HepG2 (cell line): ENCODE results near the gene UTP3. TPM values are rescaled to one million over a fixed set of nuclear protein-coding genes. Genes with fewer than 3 reads are reported as not detected.

ENCODE experiments used
- AHR ChIP-seq: IDR thresholded peaks from 2 replicates; pipeline ENCODE4 v1.6.1; 2018; ENCODE audit warnings: missing genetic modification reagents, missing compliant biosample characterization
- ATF2 ChIP-seq: sonication (generic); formaldehyde crosslinking; IDR thresholded peaks from 2 replicates; pipeline ENCODE4 v1.4.0; 2020; ENCODE audit warnings: missing genetic modification reagents
- BRF2 ChIP-seq: sonication (generic); formaldehyde crosslinking; IDR thresholded peaks from 2 replicates; pipeline ENCODE4 v1.8.1; 2022; ENCODE audit warnings: mild to moderate bottlenecking, missing genetic modification reagents
- MATR3 ChIP-seq: sonication (generic); formaldehyde crosslinking; IDR thresholded peaks from 2 replicates; pipeline ENCODE4 v1.4.0; 2020; ENCODE audit warnings: missing genetic modification reagents
- MED1 ChIP-seq: sonication (generic); formaldehyde crosslinking; IDR thresholded peaks from 2 replicates; pipeline ENCODE4 v1.4.0; 2020; ENCODE audit warnings: missing genetic modification reagents
- MIER2 ChIP-seq: IDR thresholded peaks from 2 replicates; pipeline ENCODE4 v1.6.1; 2016; ENCODE audit warnings: missing biosample characterization, missing genetic modification reagents
- POGZ ChIP-seq: sonication (generic); formaldehyde crosslinking; IDR thresholded peaks from 2 replicates; pipeline ENCODE4 v1.4.0; 2020; ENCODE audit warnings: mild to moderate bottlenecking, missing genetic modification reagents
- STAT5B ChIP-seq: sonication (generic); formaldehyde crosslinking; IDR thresholded peaks from 2 replicates; pipeline ENCODE4 v1.4.0; 2020; ENCODE audit warnings: missing genetic modification reagents
- TRAFD1 ChIP-seq: sonication (generic); formaldehyde crosslinking; IDR thresholded peaks from 2 replicates; pipeline ENCODE4 v1.5.1; 2020; ENCODE audit warnings: missing genetic modification reagents, mild to moderate bottlenecking, borderline replicate concordance
- ZBTB7A ChIP-seq: sonication (generic); formaldehyde crosslinking; IDR thresholded peaks from 2 replicates; pipeline ENCODE4 v1.8.0; 2022; ENCODE audit warnings: mild to moderate bottlenecking, missing genetic modification reagents
- ZNF619 ChIP-seq: sonication (generic); formaldehyde crosslinking; IDR thresholded peaks from 2 replicates; pipeline ENCODE4 v1.4.0; 2020; ENCODE audit warnings: mild to moderate bottlenecking, missing genetic modification reagents
- polyA plus RNA-seq, 8 experiments: library from polyadenylated mRNA; depleted of rRNA in 3 of 8; stranded (reverse) in 7 of 8; unstranded in 1 of 8; fragments of >200 nt; fragmentation: Illumina TruSeq in 4 of 8; extraction: Trizol in 4 of 8; gene quantifications; 2 replicates each; pipeline versions ENCODE4 v1.2.1 to v1.2.3, GENCODE V29; 2011 to 2016; ENCODE audit warnings: low read depth in 4 of 8, missing spikeins in 1 of 8, mixed read lengths in 1 of 8; ENCODE audit not compliant: insufficient read depth in 1 of 8
- total RNA-seq, 5 experiments: library from RNA; depleted of rRNA; stranded (reverse); fragments of >200 nt; fragmentation: Illumina TruSeq; extraction: Trizol; gene quantifications; 2 replicates each; pipeline ENCODE4 v1.2.3, GENCODE V29; 2016; ENCODE audit warnings: low read depth in 1 of 5
- TF ChIP-seq, protein P1 (sequence below): sonication (generic); formaldehyde crosslinking; IDR thresholded peaks from 2 replicates; pipeline ENCODE4; 2020; ENCODE audit warnings: missing genetic modification reagents, mild to moderate bottlenecking, borderline replicate concordance
- TF ChIP-seq, protein P2 (sequence below): IDR thresholded peaks from 2 replicates; pipeline ENCODE4 v1.6.1; 2018; ENCODE audit warnings: missing genetic modification reagents, mild to moderate bottlenecking, missing compliant biosample characterization
- TF ChIP-seq, protein P3 (sequence below), 2 experiments: sonication (generic) in 1 of 2; formaldehyde crosslinking in 1 of 2; IDR thresholded peaks; 2 replicates each; pipeline versions ENCODE4 v1.4.0 to v1.6.1; 2018 to 2020; ENCODE audit warnings: missing genetic modification reagents in 2 of 2, borderline replicate concordance in 1 of 2, low read depth in 1 of 2, mild to moderate bottlenecking in 1 of 2, missing biosample characterization in 1 of 2
- TF ChIP-seq, protein P4 (sequence below): IDR thresholded peaks from 2 replicates; pipeline ENCODE4 v1.6.1; 2018; ENCODE audit warnings: missing genetic modification reagents

Gene UTP3
- total and polyA plus RNA-seq, 2 of the 13 experiments (the other 11 are each of a cell fraction or from before 2014, with no cell fraction given) = 6.9 to 19.5 TPM

DNA sequence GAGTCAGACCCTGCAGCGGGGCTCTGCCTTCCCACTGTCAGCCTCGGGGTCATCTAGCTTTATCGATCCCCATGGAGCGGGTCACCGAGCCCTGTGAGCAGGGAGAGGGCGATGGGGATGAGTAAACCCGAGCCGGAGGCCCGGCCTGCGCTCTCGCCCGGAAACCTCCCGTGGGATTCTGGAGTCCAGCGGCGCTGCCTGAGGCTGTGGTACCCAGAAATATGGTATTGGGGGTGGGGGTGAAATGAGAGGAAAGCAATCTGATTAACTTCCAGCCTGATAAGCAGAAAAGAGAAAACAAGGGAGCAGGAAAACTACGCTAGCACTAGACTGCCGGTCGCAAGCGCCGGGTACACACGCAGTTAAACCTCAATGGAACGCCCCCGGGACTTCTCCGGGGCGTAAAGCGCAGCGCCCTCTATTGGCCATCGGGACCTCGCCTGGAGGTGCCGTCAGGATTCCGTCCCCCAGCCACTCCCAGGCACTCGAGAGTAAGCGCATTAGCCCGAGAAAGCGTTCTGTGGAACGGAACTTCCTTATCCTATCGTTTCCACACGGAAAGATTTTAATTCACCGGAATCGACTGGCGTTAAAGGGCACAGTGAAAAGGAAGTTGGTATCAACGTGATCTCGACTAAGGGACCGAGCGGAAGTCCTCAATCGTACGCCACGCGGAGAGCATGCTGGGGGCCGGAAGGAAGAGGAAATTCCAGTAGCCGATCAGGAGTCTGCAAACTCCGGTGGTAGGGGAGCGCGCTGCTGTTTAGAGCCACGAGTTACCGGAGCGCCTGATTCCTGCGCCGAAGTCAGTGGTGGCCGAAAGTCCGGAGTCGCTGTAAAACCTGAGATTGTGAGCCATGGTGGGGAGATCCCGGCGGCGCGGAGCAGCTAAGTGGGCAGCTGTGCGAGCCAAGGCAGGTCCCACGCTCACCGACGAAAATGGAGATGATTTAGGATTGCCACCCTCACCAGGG lies at the start of gene UTP3 (continued):
- TF ChIP-seq, protein P1, sequence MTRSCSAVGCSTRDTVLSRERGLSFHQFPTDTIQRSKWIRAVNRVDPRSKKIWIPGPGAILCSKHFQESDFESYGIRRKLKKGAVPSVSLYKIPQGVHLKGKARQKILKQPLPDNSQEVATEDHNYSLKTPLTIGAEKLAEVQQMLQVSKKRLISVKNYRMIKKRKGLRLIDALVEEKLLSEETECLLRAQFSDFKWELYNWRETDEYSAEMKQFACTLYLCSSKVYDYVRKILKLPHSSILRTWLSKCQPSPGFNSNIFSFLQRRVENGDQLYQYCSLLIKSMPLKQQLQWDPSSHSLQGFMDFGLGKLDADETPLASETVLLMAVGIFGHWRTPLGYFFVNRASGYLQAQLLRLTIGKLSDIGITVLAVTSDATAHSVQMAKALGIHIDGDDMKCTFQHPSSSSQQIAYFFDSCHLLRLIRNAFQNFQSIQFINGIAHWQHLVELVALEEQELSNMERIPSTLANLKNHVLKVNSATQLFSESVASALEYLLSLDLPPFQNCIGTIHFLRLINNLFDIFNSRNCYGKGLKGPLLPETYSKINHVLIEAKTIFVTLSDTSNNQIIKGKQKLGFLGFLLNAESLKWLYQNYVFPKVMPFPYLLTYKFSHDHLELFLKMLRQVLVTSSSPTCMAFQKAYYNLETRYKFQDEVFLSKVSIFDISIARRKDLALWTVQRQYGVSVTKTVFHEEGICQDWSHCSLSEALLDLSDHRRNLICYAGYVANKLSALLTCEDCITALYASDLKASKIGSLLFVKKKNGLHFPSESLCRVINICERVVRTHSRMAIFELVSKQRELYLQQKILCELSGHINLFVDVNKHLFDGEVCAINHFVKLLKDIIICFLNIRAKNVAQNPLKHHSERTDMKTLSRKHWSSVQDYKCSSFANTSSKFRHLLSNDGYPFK (CRISPR knock-in tag) = peak; percentile 88
- TF ChIP-seq, protein P2, sequence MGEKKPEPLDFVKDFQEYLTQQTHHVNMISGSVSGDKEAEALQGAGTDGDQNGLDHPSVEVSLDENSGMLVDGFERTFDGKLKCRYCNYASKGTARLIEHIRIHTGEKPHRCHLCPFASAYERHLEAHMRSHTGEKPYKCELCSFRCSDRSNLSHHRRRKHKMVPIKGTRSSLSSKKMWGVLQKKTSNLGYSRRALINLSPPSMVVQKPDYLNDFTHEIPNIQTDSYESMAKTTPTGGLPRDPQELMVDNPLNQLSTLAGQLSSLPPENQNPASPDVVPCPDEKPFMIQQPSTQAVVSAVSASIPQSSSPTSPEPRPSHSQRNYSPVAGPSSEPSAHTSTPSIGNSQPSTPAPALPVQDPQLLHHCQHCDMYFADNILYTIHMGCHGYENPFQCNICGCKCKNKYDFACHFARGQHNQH (CRISPR knock-in tag) = peak; percentile 98
- TF ChIP-seq AHR = peak; percentile 50; the same call in 1 of the 2 replicates
- no peak for TF ChIP-seq BRF2 (CRISPR knock-in tag)
- TF ChIP-seq, protein P3, sequence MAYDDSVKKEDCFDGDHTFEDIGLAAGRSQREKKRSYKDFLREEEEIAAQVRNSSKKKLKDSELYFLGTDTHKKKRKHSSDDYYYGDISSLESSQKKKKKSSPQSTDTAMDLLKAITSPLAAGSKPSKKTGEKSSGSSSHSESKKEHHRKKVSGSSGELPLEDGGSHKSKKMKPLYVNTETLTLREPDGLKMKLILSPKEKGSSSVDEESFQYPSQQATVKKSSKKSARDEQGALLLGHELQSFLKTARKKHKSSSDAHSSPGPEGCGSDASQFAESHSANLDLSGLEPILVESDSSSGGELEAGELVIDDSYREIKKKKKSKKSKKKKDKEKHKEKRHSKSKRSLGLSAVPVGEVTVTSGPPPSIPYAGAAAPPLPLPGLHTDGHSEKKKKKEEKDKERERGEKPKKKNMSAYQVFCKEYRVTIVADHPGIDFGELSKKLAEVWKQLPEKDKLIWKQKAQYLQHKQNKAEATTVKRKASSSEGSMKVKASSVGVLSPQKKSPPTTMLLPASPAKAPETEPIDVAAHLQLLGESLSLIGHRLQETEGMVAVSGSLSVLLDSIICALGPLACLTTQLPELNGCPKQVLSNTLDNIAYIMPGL (CRISPR knock-in tag; IDR thresholded peaks at IDR 0.05; ENCODE audit: borderline replicate concordance in 1 of 2, low read depth in 1 of 2) = peak; percentile 98 to 99
- TF ChIP-seq ZBTB7A (CRISPR knock-in tag) = no peak
- peak; percentile 89 for TF ChIP-seq MED1
- TF ChIP-seq ZNF619 (CRISPR knock-in tag) = no peak; the same call in 1 of the 2 replicates
- no peak for TF ChIP-seq MATR3 (CRISPR knock-in tag)
- peak; percentile 98 for TF ChIP-seq POGZ (CRISPR knock-in tag)
- peak; percentile 86; the same call in 1 of the 2 replicates for TF ChIP-seq ATF2 (CRISPR knock-in tag)
- TF ChIP-seq, protein P4, sequence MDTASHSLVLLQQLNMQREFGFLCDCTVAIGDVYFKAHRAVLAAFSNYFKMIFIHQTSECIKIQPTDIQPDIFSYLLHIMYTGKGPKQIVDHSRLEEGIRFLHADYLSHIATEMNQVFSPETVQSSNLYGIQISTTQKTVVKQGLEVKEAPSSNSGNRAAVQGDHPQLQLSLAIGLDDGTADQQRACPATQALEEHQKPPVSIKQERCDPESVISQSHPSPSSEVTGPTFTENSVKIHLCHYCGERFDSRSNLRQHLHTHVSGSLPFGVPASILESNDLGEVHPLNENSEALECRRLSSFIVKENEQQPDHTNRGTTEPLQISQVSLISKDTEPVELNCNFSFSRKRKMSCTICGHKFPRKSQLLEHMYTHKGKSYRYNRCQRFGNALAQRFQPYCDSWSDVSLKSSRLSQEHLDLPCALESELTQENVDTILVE (CRISPR knock-in tag) = peak; percentile 100
- no peak for TF ChIP-seq TRAFD1 (CRISPR knock-in tag)
- peak; percentile 86 for TF ChIP-seq MIER2 (CRISPR knock-in tag)
- TF ChIP-seq STAT5B = no peak; the same call in 1 of the 2 replicates
